Nephron (organoid): ENCODE data around the gene HGS.

Source experiments
- H3K27ac Mint-ChIP-seq, 3 experiments: 2 replicates each; pipeline ENCODE4 v1.8.0; 2020; ENCODE audit warnings: mixed read lengths in 3 of 3, mild to moderate bottlenecking in 2 of 3, moderate library complexity in 1 of 3
- H3K27me3 Mint-ChIP-seq: 2 replicates; pipeline ENCODE4 v1.8.0; 2021; ENCODE audit warnings: low read depth, mild to moderate bottlenecking, moderate library complexity, mixed read lengths
- H3K36me3 Mint-ChIP-seq: 2 replicates; pipeline ENCODE4 v1.8.0; 2020; ENCODE audit warnings: low read depth, mixed read lengths
- H3K4me1 Mint-ChIP-seq: 2 replicates; pipeline ENCODE4 v1.8.0; 2020; ENCODE audit warnings: mixed read lengths
- H3K4me3 Mint-ChIP-seq, 3 experiments: 2 replicates each; pipeline ENCODE4 v1.8.0; 2020; ENCODE audit warnings: mild to moderate bottlenecking in 3 of 3, mixed read lengths in 3 of 3, moderate library complexity in 2 of 3
- H3K9me3 Mint-ChIP-seq: 2 replicates; pipeline ENCODE4 v1.8.0; 2020; ENCODE audit warnings: mixed read lengths
- CTCF ChIP-seq, 3 experiments: fragments of 200-600 bp; sonication (generic); IDR thresholded peaks; one replicate each; pipeline ENCODE4 v1.5.0; 2021; ENCODE audit warnings: antibody characterized with exemption in 3 of 3; ENCODE audit not compliant: unreplicated experiment in 3 of 3

Gene HGS

GRCh38 chr17:81666342-81667191 lies 17.2 kb upstream of the HGS start, which contains the start of the genes CCDC137 and OXLD1:
TSS of gene CCDC137 (plus strand) at chr17:81666737. CDS start at chr17:81666767, 30 bp downstream.
TSS of gene OXLD1 (minus strand) at chr17:81666605. CDS start at chr17:81666577, 28 bp downstream.
- Mint-ChIP-seq H3K4me1 (peaks cover 21% of the 10 kb centered on the region), H3K36me3 (peaks cover 17% of the 10 kb centered on the region)

GRCh38 chr17:81667754-81668153 lies 16.1 kb upstream of the HGS start:
- TF ChIP-seq CTCF (IDR thresholded peaks at IDR 0.05; ENCODE audit: unreplicated experiment in 3 of 3) = no peak
- Mint-ChIP-seq H3K27ac (no peak overlapping the region), H3K4me1 (peaks cover 21% of the 10 kb centered on the region), H3K9me3 (no peaks in the 10 kb centered on the region), H3K36me3 (peaks cover 24% of the 10 kb centered on the region), H3K4me3 (peak overlapping the region; percentile 88 to 95 (median 94)), H3K27me3 (no peaks in the 10 kb centered on the region)

More at GRCh38 chr17:81666342-81667191, 17.2 kb upstream of the HGS start, which contains the start of the genes CCDC137 and OXLD1:
- Mint-ChIP-seq H3K9me3 (no peaks in the 10 kb centered on the region), H3K4me3 (peak within 1 kb of the TSS; percentile 92 to 95 (median 94)), H3K27me3 (no peaks in the 10 kb centered on the region), H3K27ac (peak within 1 kb of the TSS; percentile 88 to 96 (median 94))
- no peak for TF ChIP-seq CTCF (IDR thresholded peaks at IDR 0.05; ENCODE audit: unreplicated experiment in 3 of 3)

GRCh38 chr17:81672504-81672903 lies 11.3 kb upstream of the HGS start:
- peaks cover 32% of the 10 kb centered on the region for H3K36me3 Mint-ChIP-seq
- TF ChIP-seq CTCF (IDR thresholded peaks at IDR 0.05; ENCODE audit: unreplicated experiment in 3 of 3) = no peak
- H3K27me3 Mint-ChIP-seq = no peaks in the 10 kb centered on the region
- no peaks in the 10 kb centered on the region for H3K9me3 Mint-ChIP-seq
- H3K27ac Mint-ChIP-seq = no peak overlapping the region
- no peak overlapping the region for H3K4me3 Mint-ChIP-seq
- peaks cover 5% of the 10 kb centered on the region for H3K4me1 Mint-ChIP-seq

GRCh38 chr17:81672954-81673353 lies 10.9 kb upstream of the HGS start:
- Mint-ChIP-seq H3K9me3 (no peaks in the 10 kb centered on the region), H3K36me3 (peaks cover 28% of the 10 kb centered on the region), H3K4me3 (no peak overlapping the region), H3K27ac (no peak overlapping the region), H3K27me3 (no peaks in the 10 kb centered on the region), H3K4me1 (peaks cover under 1% of the 10 kb centered on the region)
- TF ChIP-seq CTCF (IDR thresholded peaks at IDR 0.05; ENCODE audit: unreplicated experiment in 3 of 3) = no peak

- TF ChIP-seq CTCF (IDR thresholded peaks at IDR 0.05; ENCODE audit: unreplicated experiment in 3 of 3) = no peak
- no peaks in the 10 kb centered on the region for H3K9me3 Mint-ChIP-seq
- peaks cover 23% of the 10 kb centered on the region for H3K36me3 Mint-ChIP-seq
- no peaks in the 10 kb centered on the region for H3K27me3 Mint-ChIP-seq
- no peak overlapping the region for H3K4me3 Mint-ChIP-seq
- no peaks in the 10 kb centered on the region for H3K4me1 Mint-ChIP-seq
- no peak overlapping the region for H3K27ac Mint-ChIP-seq
Measured at GRCh38 chr17:81673561-81674258, 10.1 kb upstream of the HGS start.
